Breast epithelium (tissue), 4 donors: ENCODE measurements around the gene ADIPOQ. TPM values are rescaled to one million over a fixed set of nuclear protein-coding genes. Genes with fewer than 3 reads are reported as not detected.
"Not testable (repeated sequence)": the region's sequence is repeated elsewhere in the genome, so short reads cannot be mapped to it uniquely, and the experiment has no call there.

Experiments used
- DNase-seq, 2 donors: peaks; one replicate each; pipeline ENCODE4 v3.0.0-alpha.2; 2019; ENCODE audit warnings: low spot score in 2 of 2
- H3K27ac ChIP-seq, 2 donors: fragments of 200-600 bp; sonication (generic) in 1 of 2; one replicate each; pipeline ENCODE4 v1.5.1; 2016 to 2019; ENCODE audit warnings: mild to moderate bottlenecking in 1 of 2
- H3K27me3 ChIP-seq, 2 donors: fragments of 200-600 bp; sonication (generic) in 1 of 2; one replicate each; pipeline versions ENCODE4 v1.5.1 to v1.6.0; 2017 to 2019; ENCODE audit warnings: control low read depth in 1 of 2, mild to moderate bottlenecking in 1 of 2
- H3K36me3 ChIP-seq: fragments of 200-600 bp; one replicate; pipeline ENCODE4 v1.5.1; 2019
- H3K4me1 ChIP-seq, 2 donors: fragments of 200-600 bp; sonication (generic); one replicate each; pipeline ENCODE4 v1.5.1; 2016 to 2019; ENCODE audit warnings: control low read depth in 1 of 2
- H3K4me3 ChIP-seq, 3 donors: fragments of 200-600 bp; sonication (generic); 1 replicate in 2 of 3; 2 replicates in 1 of 3; pipeline ENCODE4 v1.5.1; 2016 to 2019; ENCODE audit warnings: mild to moderate bottlenecking in 3 of 3, moderate library complexity in 2 of 3
- H3K9me3 ChIP-seq, 2 donors: fragments of 200-600 bp; sonication (generic) in 1 of 2; one replicate each; pipeline ENCODE4 v1.5.1; 2016 to 2019; ENCODE audit warnings: control low read depth in 1 of 2
- POLR2A ChIP-seq: fragments of 450-650 bp; IDR thresholded peaks from one replicate; pipeline ENCODE4 v1.6.1; 2016; ENCODE audit warnings: antibody characterized with exemption, mild to moderate bottlenecking, moderate library complexity
- POLR2AphosphoS5 ChIP-seq, 3 donors: sonication (generic); formaldehyde crosslinking; IDR thresholded peaks; one replicate each; pipeline ENCODE4 v1.6.1; 2017; ENCODE audit warnings: antibody characterized with exemption in 3 of 3
- intact Hi-C: fragments of 100-400 bp; cut with DNase I; formaldehyde crosslinking; loops from one replicate; pipeline ENCODE4 v1.15.1; 2023; ENCODE audit warnings: low total_unique reads
- total RNA-seq, 3 donors: library from RNA; depleted of rRNA; stranded (reverse); fragments of >200 nt; gene quantifications; one replicate each; pipeline ENCODE4 v1.1.0, GENCODE V29; 2016
- TF ChIP-seq, protein P1 (sequence below), 3 donors: fragments of 450-650 bp; IDR thresholded peaks; one replicate each; pipeline ENCODE4 v1.5.1; 2016 to 2017; ENCODE audit warnings: antibody characterized with exemption in 3 of 3, mild to moderate bottlenecking in 3 of 3, moderate library complexity in 3 of 3

Gene ADIPOQ
- total RNA-seq, 3 donors from 2014 or later = 137 to 2,151 (median 208) TPM

DNA sequence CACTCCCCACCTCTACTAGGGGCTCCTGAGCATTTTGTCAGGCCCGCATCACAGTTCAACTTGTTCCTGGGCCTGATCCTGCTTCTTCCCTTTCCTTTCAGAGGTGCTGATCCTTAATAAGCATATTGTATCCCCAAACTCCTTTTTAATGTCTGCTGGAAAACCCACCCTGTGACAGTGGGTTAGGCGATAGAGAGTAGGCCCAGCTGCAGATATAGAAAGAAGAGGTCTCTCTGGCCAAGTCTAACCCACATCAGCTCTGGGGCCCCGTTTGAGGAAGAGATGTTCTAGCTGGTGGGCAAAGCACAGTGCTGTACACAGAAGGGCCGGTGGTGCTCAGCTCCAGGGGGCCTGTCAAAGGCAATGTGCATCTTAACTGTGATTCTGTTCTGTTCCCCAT lies 53.5 kb downstream of the ADIPOQ start:
- no peak for DNase-seq
- H3K36me3 ChIP-seq = no peaks in the 10 kb centered on the region
- H3K27me3 ChIP-seq = no peaks in the 10 kb centered on the region
- H3K4me3 ChIP-seq = no peak overlapping the region
- no peak overlapping the region for H3K27ac ChIP-seq
- no peaks in the 10 kb centered on the region for H3K9me3 ChIP-seq
- TF ChIP-seq POLR2A (no peak), POLR2AphosphoS5 (IDR thresholded peaks at IDR 0.05) (no peak)
- TF ChIP-seq, protein P1, sequence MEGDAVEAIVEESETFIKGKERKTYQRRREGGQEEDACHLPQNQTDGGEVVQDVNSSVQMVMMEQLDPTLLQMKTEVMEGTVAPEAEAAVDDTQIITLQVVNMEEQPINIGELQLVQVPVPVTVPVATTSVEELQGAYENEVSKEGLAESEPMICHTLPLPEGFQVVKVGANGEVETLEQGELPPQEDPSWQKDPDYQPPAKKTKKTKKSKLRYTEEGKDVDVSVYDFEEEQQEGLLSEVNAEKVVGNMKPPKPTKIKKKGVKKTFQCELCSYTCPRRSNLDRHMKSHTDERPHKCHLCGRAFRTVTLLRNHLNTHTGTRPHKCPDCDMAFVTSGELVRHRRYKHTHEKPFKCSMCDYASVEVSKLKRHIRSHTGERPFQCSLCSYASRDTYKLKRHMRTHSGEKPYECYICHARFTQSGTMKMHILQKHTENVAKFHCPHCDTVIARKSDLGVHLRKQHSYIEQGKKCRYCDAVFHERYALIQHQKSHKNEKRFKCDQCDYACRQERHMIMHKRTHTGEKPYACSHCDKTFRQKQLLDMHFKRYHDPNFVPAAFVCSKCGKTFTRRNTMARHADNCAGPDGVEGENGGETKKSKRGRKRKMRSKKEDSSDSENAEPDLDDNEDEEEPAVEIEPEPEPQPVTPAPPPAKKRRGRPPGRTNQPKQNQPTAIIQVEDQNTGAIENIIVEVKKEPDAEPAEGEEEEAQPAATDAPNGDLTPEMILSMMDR (IDR thresholded peaks at IDR 0.05) = no peak
- intact Hi-C loops = no loop called here
- H3K4me1 ChIP-seq = no peaks in the 10 kb centered on the region

DNA sequence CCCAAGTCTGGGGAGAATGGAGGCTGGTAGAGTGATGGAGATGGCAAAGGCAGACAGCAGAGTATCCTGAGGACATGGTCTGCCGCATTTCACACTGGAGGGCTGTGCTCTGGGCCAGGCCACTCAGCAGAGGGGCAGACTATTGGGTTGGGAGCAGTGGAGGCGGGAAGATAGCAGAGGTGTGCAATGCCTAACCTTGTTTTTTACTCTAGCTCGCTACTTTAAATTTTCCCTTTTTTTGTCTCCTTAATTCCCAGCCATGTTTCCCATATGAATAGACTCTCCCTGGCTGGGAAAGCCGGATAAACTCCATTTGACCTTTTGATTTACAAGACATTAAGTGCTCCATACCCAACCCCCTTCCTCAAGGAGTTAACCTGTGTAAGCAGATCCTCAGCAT lies 54.4 kb downstream of the ADIPOQ start:
- H3K27ac ChIP-seq = no peak overlapping the region
- H3K4me1 ChIP-seq = no peaks in the 10 kb centered on the region
- no peak for DNase-seq
- intact Hi-C loops = no loop called here
- H3K27me3 ChIP-seq = no peaks in the 10 kb centered on the region
- no peaks in the 10 kb centered on the region for H3K36me3 ChIP-seq
- TF ChIP-seq, protein P1 (IDR thresholded peaks at IDR 0.05) = no peak
- no peak for TF ChIP-seq POLR2AphosphoS5 (IDR thresholded peaks at IDR 0.05)
- TF ChIP-seq POLR2A = no peak
- H3K9me3 ChIP-seq = no peaks in the 10 kb centered on the region
- no peak overlapping the region for H3K4me3 ChIP-seq

DNA sequence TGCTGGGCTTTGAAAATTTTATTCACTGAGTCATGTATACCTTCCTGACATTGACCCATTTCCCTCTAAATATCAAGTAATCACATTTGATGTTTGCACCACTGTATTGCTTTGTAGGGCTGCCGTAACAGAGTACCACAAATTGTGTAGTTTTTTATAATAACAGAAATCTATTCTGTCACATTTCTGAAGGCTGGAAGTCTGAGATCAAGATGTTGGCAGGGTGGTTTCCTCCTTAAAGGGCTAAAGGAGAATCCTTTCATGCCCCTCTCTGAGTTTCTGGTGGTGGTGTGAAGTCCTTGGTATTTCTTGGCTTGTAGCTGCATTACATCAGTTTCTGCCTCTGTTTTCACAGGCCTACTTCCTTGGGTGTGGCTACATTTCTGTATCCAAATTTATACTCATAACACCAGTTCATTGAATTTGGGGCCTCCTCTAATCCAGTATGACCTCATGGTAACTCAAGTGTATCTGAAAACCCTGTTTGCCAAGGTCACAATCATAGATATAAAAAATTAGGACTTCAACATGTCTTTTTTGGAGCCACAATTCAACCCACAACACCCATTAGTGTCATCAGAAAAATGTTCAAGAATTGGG lies 58.7 kb downstream of the ADIPOQ start:
- TF ChIP-seq POLR2AphosphoS5 (IDR thresholded peaks at IDR 0.05) (no peak), POLR2A (no peak)
- TF ChIP-seq, protein P1 (IDR thresholded peaks at IDR 0.05) = no peak
- Histone ChIP-seq H3K9me3 (peaks cover 0 to 5% of the 10 kb centered on the region in 2 donors), H3K27ac (no peak overlapping the region), H3K4me1 (no peaks in the 10 kb centered on the region), H3K36me3 (no peaks in the 10 kb centered on the region), H3K27me3 (no peaks in the 10 kb centered on the region), H3K4me3 (no peak overlapping the region)
- intact Hi-C loops = no loop called here
- no peak for DNase-seq

DNA sequence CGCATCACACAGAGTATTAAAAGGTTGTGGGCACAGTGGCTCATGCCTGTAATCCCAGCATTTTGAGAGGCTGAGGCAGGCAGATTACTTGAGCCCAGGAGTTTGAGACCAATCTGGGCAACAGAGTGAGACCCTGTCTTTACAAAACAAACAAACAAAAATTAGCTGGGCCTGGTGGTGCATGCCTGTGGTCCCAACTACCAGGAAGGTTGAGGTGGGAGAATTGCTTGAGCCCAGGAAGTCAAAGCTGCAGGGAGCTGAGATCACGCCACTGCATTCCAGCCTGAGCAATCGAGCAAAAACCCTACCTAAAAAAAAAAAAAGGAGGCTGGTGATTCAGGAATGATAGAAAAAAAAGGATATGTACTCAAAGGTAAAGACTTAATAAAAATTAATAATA lies 59.6 kb downstream of the ADIPOQ start:
- H3K27me3 ChIP-seq = no peaks in the 10 kb centered on the region
- intact Hi-C loops = no loop called here
- TF ChIP-seq, protein P1 (IDR thresholded peaks at IDR 0.05) = no peak
- TF ChIP-seq POLR2A (no peak), POLR2AphosphoS5 (IDR thresholded peaks at IDR 0.05) (no peak)

DNA sequence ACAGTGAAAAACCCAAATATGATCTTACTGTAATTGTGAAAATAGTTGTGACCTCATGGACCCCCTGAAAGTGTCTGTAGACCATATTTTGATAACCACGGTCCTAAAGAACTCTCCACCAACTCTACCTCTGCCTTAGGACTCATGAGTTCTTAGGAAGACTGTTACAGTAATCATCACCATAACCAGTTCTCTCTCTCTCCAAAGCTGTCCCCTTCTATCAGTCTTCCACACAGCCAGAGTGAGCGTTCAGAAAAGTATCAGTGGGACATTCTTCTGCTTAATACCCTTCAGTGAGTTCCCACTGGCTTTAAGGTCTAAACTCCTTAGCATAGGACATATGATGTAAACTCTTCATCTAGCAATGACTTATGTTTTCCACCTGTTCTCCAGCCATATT lies 60.2 kb downstream of the ADIPOQ start:
- H3K4me3 ChIP-seq = no peak overlapping the region
- no peak for TF ChIP-seq POLR2AphosphoS5 (IDR thresholded peaks at IDR 0.05)
- no peak for TF ChIP-seq POLR2A
- TF ChIP-seq, protein P1 (IDR thresholded peaks at IDR 0.05) = no peak
- H3K27ac ChIP-seq = no peak overlapping the region
- intact Hi-C loops = no loop called here
- no peak for DNase-seq
- no peaks in the 10 kb centered on the region for H3K27me3 ChIP-seq
- H3K36me3 ChIP-seq = no peaks in the 10 kb centered on the region
- H3K4me1 ChIP-seq = no peaks in the 10 kb centered on the region
- peaks cover 0 to 5% of the 10 kb centered on the region in 2 donors for H3K9me3 ChIP-seq

More for the DNA sequence above, 59.6 kb downstream of the ADIPOQ start:
- no peak for DNase-seq
- no peaks in the 10 kb centered on the region for H3K4me1 ChIP-seq
- peaks cover 0 to 5% of the 10 kb centered on the region in 2 donors for H3K9me3 ChIP-seq
- no peaks in the 10 kb centered on the region for H3K36me3 ChIP-seq
- H3K27ac ChIP-seq = no peak overlapping the region
- no peak overlapping the region for H3K4me3 ChIP-seq

DNA sequence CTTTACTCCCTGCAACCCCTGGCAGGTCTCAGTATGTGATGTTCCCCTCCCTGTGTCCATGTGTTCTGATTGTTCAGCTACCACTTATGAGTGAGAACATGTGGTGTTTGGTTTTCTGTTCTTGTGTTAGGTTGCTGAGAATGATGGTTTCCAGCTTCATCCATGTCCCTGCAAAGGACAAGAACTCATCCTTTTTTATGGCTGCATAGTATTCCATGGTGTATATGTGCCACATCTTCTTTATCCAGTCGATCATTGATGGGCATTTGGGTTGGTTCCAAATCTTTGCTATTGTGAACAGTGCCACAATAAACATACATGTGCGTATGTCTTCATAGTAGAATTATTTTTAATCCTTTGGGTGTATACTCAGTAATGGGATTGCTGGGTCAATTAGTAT lies 61.2 kb downstream of the ADIPOQ start:
- intact Hi-C loops, H3K36me3 ChIP-seq, H3K4me1 ChIP-seq, H3K27me3 ChIP-seq, H3K4me3 ChIP-seq, H3K27ac ChIP-seq, H3K9me3 ChIP-seq, DNase-seq: not testable (repeated sequence)

DNA sequence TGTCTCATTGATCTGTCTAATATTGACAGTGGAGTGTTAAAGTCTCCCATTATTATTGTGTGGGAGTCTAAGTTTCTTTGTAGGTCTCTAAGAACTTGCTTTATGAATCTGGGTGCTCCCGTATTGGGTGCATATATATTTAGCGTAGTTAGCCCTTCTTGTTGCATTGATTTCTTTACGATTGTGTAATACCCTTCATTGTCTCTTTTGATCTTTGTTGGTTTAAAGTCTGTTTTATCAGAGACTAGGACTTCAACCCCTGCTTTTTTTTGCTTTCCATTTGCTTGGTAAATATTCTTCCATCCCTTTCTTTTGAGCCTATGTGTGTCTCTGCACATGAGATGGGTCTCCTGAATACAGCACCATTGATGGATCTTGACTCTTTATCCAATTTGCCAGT lies 64.6 kb downstream of the ADIPOQ start:
- H3K9me3 ChIP-seq, H3K27ac ChIP-seq, H3K4me1 ChIP-seq, DNase-seq, H3K27me3 ChIP-seq, intact Hi-C loops, H3K36me3 ChIP-seq, H3K4me3 ChIP-seq: not testable (repeated sequence)
